ENCODE results near the gene CCDC77. TPM values are rescaled to one million over a fixed set of nuclear protein-coding genes. Genes with fewer than 3 reads are reported as not detected.

The CCDC77 gene
- total RNA-seq, 1 donor from 2014 or later = 17.1 TPM

DNA sequence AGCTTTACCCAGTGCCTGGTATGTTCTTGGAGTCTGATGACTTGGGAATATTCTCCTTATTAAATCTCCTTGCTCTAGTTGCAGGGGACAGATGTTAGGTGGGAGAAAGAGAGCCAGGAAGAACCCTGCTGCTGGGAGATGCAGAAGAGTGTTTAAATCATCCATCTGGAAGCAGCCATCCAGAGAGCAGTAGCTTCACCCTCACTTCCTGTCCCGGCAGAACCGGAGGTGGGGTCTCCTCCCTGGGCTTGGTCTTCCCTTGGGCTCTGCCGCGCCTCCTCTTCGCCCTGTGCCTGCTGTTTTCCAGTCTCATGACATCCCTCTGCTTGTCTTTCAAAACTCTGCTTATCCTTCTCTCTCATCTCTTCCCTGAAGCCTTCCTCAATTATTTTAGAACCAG, 73.8 kb downstream of the CCDC77 start:
- H3K4me3 Mint-ChIP-seq (ENCODE audit: unreplicated experiment) = no peak overlapping the region
- DNase-seq = no peak
- no peak for TF ChIP-seq CTCF (IDR thresholded peaks at IDR 0.05; ENCODE audit: partially characterized antibody, unreplicated experiment)
- peaks cover 6% of the 10 kb centered on the region for H3K4me1 Mint-ChIP-seq (ENCODE audit: low read depth, unreplicated experiment)
- H3K27me3 Mint-ChIP-seq (ENCODE audit: unreplicated experiment) = peaks cover 4% of the 10 kb centered on the region
- no peaks in the 10 kb centered on the region for H3K36me3 Mint-ChIP-seq (ENCODE audit: unreplicated experiment)
- H3K9me3 Mint-ChIP-seq (ENCODE audit: unreplicated experiment) = peaks cover 1% of the 10 kb centered on the region
- H3K27ac Mint-ChIP-seq (ENCODE audit: unreplicated experiment) = no peak overlapping the region

DNA sequence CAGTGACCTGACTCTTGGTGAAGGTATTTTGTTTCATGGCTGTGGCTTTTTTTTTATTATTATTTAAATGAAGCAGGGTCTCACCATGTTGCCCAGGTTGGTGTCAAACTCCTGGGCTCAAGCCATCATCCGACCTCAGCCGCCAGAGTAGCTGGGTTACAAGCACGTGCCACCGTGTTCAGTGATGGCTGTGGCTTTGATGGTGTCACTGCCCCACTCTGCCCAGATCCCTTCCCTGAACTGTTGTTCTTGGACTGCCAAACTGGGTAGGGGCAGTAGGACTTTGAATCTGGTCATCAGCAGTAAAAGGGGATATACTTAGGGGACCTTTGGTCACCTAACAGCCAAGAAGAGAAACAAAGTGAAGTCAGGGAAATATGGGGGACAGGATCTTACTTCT, 77.7 kb downstream of the CCDC77 start:
- Mint-ChIP-seq H3K4me3 (ENCODE audit: unreplicated experiment) (no peak overlapping the region), H3K4me1 (ENCODE audit: low read depth, unreplicated experiment) (peaks cover 7% of the 10 kb centered on the region), H3K9me3 (ENCODE audit: unreplicated experiment) (peaks cover 1% of the 10 kb centered on the region), H3K27me3 (ENCODE audit: unreplicated experiment) (peaks cover 4% of the 10 kb centered on the region), H3K36me3 (ENCODE audit: unreplicated experiment) (peaks cover 5% of the 10 kb centered on the region), H3K27ac (ENCODE audit: unreplicated experiment) (no peak overlapping the region)
- TF ChIP-seq CTCF (IDR thresholded peaks at IDR 0.05; ENCODE audit: partially characterized antibody, unreplicated experiment) = no peak
- no peak for DNase-seq

GRCh38 chr12:480831-481816, 79.7 kb downstream of the CCDC77 start:
- Mint-ChIP-seq H3K9me3 (ENCODE audit: unreplicated experiment) (peaks cover 1% of the 10 kb centered on the region), H3K36me3 (ENCODE audit: unreplicated experiment) (peaks cover 9% of the 10 kb centered on the region), H3K27ac (ENCODE audit: unreplicated experiment) (no peak overlapping the region), H3K27me3 (ENCODE audit: unreplicated experiment) (peaks cover 3% of the 10 kb centered on the region), H3K4me3 (ENCODE audit: unreplicated experiment) (no peak overlapping the region), H3K4me1 (ENCODE audit: low read depth, unreplicated experiment) (peaks cover 2% of the 10 kb centered on the region)
- TF ChIP-seq CTCF (IDR thresholded peaks at IDR 0.05; ENCODE audit: partially characterized antibody, unreplicated experiment) = no peak
- DNase-seq = peak; percentile 27

GRCh38 chr12:482061-482460, 80.6 kb downstream of the CCDC77 start:
- Mint-ChIP-seq H3K4me3 (ENCODE audit: unreplicated experiment) (no peak overlapping the region), H3K36me3 (ENCODE audit: unreplicated experiment) (peaks cover 11% of the 10 kb centered on the region), H3K9me3 (ENCODE audit: unreplicated experiment) (peaks cover 1% of the 10 kb centered on the region), H3K27ac (ENCODE audit: unreplicated experiment) (no peak overlapping the region), H3K4me1 (ENCODE audit: low read depth, unreplicated experiment) (peaks cover 2% of the 10 kb centered on the region), H3K27me3 (ENCODE audit: unreplicated experiment) (peaks cover 3% of the 10 kb centered on the region)
- DNase-seq = no peak
- TF ChIP-seq CTCF (IDR thresholded peaks at IDR 0.05; ENCODE audit: partially characterized antibody, unreplicated experiment) = no peak

DNA sequence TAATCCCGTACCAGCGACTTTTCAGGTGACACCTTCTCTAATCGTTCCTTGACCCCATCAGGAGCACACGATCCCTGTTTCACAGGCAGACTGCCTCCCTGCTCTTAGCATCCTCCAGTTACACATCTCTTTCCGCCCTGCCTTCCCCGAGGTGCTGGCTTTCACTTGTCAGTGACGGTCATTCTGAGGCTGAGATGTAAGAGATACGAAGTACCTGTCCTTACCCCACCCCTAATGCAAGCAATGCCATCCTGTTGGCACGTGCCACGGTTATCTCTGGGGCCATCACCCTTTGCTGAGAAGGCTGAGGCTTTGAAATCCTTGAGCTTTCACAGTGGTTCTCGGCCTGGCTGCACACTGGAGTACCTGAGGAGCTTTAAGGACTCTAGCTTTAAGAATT, 82.7 kb downstream of the CCDC77 start:
- Mint-ChIP-seq H3K36me3 (ENCODE audit: unreplicated experiment) (peaks cover 14% of the 10 kb centered on the region), H3K9me3 (ENCODE audit: unreplicated experiment) (peaks cover 4% of the 10 kb centered on the region), H3K27ac (ENCODE audit: unreplicated experiment) (no peak overlapping the region), H3K4me3 (ENCODE audit: unreplicated experiment) (no peak overlapping the region), H3K4me1 (ENCODE audit: low read depth, unreplicated experiment) (peaks cover 2% of the 10 kb centered on the region), H3K27me3 (ENCODE audit: unreplicated experiment) (peaks cover 3% of the 10 kb centered on the region)
- no peak for TF ChIP-seq CTCF (IDR thresholded peaks at IDR 0.05; ENCODE audit: partially characterized antibody, unreplicated experiment)
- no peak for DNase-seq
